Measurements from ENCODE around the gene SPINDOC. TPM values are rescaled to one million over a fixed set of nuclear protein-coding genes. Genes with fewer than 3 reads are reported as not detected.

The SPINDOC gene
- total RNA-seq, 1 experiment from 2014 or later, result 121 TPM

- no peak overlapping the region for H3K23ac ChIP-seq (ENCODE audit: insufficient read length, low read depth, low read length)
- H2AFZ ChIP-seq (ENCODE audit: low read length), result no peak overlapping the region
- no peak overlapping the region for H2BK20ac ChIP-seq (ENCODE audit: low read depth, low read length, poor library complexity, severe bottlenecking)
- no peaks in the 10 kb centered on the region for H3K23me2 ChIP-seq (ENCODE audit: insufficient read length, low read depth, low read length, poor library complexity, severe bottlenecking)
- H3K27me3 ChIP-seq (ENCODE audit: insufficient read depth, low read length), result no peaks in the 10 kb centered on the region
- no peak overlapping the region for H3K4ac ChIP-seq (ENCODE audit: low read depth, low read length)
- no peak overlapping the region for H3T11ph ChIP-seq (ENCODE audit: low read length)
- no peak overlapping the region; a peak in 1 of 7 replicates for H3K27ac Mint-ChIP-seq
- H3K4me1 ChIP-seq (ENCODE audit: insufficient read depth, low read length), result peaks cover 12% of the 10 kb centered on the region; the same call in 1 of the 2 replicates
- no peak overlapping the region for H2AK5ac ChIP-seq (ENCODE audit: insufficient read length, low read length)
- no CpG with 5 or more reads among the region's 5 CpGs for WGBS (ENCODE audit: extremely low coverage, insufficient read length, low lambda C conversion rate)
- H4K8ac ChIP-seq (replicated peaks; ENCODE audit: insufficient read length, low read depth, low read length), result no peak overlapping the region
- H2BK120ac ChIP-seq (ENCODE audit: low read depth, low read length, poor library complexity, severe bottlenecking), result no peak overlapping the region
- H3K14ac ChIP-seq (ENCODE audit: insufficient read depth, low read length), result no peak overlapping the region
- no peak overlapping the region for H2BK15ac ChIP-seq (ENCODE audit: low read depth, low read length)
- no peak overlapping the region for H3K9ac ChIP-seq (ENCODE audit: extremely low read depth, insufficient read length, low read length)
- no peak overlapping the region for H4K91ac ChIP-seq (ENCODE audit: insufficient read length, low read depth, low read length)
- no peaks in the 10 kb centered on the region for H3K9me3 Mint-ChIP-seq
- no peak overlapping the region for H4K5ac ChIP-seq (ENCODE audit: insufficient read length, low read depth, low read length)
- no peak overlapping the region for H3K18ac ChIP-seq (ENCODE audit: insufficient read length, low read depth, low read length)
- peaks cover 43 to 48% of the 10 kb centered on the region in 2 experiments for H3K4me1 Mint-ChIP-seq
- no peaks in the 10 kb centered on the region for H4K20me1 ChIP-seq (ENCODE audit: control insufficient read depth, insufficient read depth, insufficient read length)
- peaks cover 19% of the 10 kb centered on the region; the same call in 1 of the 2 replicates for H3K79me2 ChIP-seq (ENCODE audit: insufficient read depth, low read length)
- H3K27ac ChIP-seq (ENCODE audit: insufficient read length, low read depth, low read length), result no peak overlapping the region
- TF ChIP-seq CTCF (conservative IDR thresholded peaks at IDR 0.05), result no peak
- H3K79me1 ChIP-seq (ENCODE audit: insufficient read depth, low read depth, low read length, poor library complexity, severe bottlenecking), result peaks cover 10% of the 10 kb centered on the region
- H3K4me3 Mint-ChIP-seq, result no peak overlapping the region
- H3K36me3 Mint-ChIP-seq (ENCODE audit: insufficient read depth in 1 of 3, low read depth in 3 of 3), result peaks cover 0 to 4% (median 3%) of the 10 kb centered on the region in 3 experiments; a peak in 4 of 7 replicates
- H2BK12ac ChIP-seq (ENCODE audit: insufficient read length, low read depth, low read length), result no peak overlapping the region
- no peaks in the 10 kb centered on the region for H3K27me3 Mint-ChIP-seq (ENCODE audit: low read depth)
- H3K9me3 ChIP-seq (ENCODE audit: control insufficient read depth, low read depth, low read length), result no peaks in the 10 kb centered on the region
- H3K56ac ChIP-seq (ENCODE audit: insufficient read length, low read depth, low read length), result no peak overlapping the region
- no peak for DNase-seq
- H2BK5ac ChIP-seq (ENCODE audit: insufficient read length, low read length), result no peak overlapping the region
- no peak overlapping the region for H3K4me2 ChIP-seq (ENCODE audit: insufficient read depth, insufficient read length, low read length)
Observed at GRCh38 chr11:63872800-63873197, 59.5 kb downstream of the SPINDOC start.

Measured in H9 (cell line).